Suppressor macrophage treated with lipopolysaccharide for 1 hour (primary cell): ENCODE data around the gene PSMD2.

ENCODE experiments used
- DNase-seq, 3 donors: peaks; one replicate each; pipeline ENCODE4 v3.0.0-alpha.2; 2020 to 2022

Gene PSMD2

GRCh38 chr3:184282941-184283340 lies 16.1 kb upstream of the PSMD2 start:
- DNase-seq: no peak

DNA sequence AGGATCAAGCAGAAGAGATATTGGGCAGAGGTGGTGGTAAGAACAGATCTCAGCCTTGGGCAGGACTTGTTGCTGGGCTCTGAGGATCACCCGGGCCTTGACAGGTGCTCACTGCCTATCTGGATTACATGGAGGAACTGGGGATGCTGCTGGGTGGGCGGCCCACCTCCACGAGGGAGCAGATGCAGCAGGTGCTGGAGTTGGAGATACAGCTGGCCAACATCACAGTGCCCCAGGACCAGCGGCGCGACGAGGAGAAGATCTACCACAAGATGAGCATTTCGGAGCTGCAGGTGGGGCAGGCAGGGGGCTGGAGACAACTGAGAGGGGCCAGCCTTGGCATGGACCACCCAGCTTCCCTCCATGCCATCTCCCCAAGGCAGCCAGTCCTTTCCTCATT lies 15.4 kb upstream of the PSMD2 start:
- no peak for DNase-seq

- peak; percentile 29 to 53 (median 46) for DNase-seq
Observed at GRCh38 chr3:184284696-184285095, 14.3 kb upstream of the PSMD2 start.

GRCh38 chr3:184289426-184289938 lies 9.6 kb upstream of the PSMD2 start:
- peak; percentile 55 to 73 (median 71) for DNase-seq

- DNase-seq: no peak
Observed at GRCh38 chr3:184290331-184290730, 8.7 kb upstream of the PSMD2 start.

DNA sequence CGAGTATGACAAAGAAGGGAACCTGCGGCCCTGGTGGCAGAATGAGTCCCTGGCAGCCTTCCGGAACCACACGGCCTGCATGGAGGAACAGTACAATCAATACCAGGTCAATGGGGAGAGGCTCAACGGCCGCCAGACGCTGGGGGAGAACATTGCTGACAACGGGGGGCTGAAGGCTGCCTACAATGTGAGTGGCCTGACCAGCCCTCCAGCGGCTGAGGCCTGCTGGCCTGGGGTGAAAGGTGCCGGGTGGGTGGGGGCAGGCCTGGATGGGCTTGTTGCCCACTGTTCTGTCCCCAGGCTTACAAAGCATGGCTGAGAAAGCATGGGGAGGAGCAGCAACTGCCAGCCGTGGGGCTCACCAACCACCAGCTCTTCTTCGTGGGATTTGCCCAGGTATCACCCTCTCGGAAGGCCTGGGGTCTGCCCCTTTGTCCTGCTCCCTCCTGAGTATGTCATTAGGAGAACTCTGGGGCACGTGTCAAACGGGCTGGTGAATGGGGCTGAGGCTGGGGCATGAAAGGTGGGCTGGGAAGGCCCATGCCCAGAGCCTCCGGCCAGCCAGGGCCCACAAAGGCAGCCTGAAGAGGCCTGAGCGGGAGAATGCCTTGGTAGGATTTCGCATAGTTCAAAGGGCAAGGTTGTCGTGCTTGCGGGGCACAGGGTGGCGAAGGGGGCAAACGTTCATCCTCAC lies 7.8 kb upstream of the PSMD2 start:
- DNase-seq: no peak

DNA sequence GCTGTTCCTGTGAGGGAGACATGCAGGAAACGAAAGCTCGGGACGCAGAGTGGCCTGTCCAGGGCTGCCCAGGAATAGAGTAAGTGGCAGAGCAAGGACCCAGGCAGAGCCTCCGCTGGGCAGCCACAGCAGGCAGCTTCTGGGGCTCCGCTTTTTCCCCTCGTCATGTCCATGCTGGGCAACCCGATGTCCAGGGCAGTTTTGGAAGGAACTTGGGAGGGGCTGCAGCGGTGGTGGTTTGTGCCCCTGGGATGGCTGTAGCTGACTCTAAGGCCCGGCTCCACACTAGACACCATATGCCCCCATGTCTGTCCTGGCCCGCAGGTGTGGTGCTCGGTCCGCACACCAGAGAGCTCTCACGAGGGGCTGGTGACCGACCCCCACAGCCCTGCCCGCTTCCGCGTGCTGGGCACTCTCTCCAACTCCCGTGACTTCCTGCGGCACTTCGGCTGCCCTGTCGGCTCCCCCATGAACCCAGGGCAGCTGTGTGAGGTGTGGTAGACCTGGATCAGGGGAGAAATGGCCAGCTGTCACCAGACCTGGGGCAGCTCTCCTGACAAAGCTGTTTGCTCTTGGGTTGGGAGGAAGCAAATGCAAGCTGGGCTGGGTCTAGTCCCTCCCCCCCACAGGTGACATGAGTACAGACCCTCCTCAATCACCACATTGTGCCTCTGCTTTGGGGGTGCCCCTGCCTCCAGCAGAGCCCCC lies 7.1 kb upstream of the PSMD2 start:
- DNase-seq: no peak

GRCh38 chr3:184295771-184296170 lies 3.3 kb upstream of the PSMD2 start:
- DNase-seq: no peak

GRCh38 chr3:184296616-184297015 lies 2.4 kb upstream of the PSMD2 start:
- no peak for DNase-seq

- DNase-seq: peak in 1 of 3 donors; percentile 27
Observed at GRCh38 chr3:184299488-184300377, 692 bp downstream of the PSMD2 start.

- no peak for DNase-seq
Observed at GRCh38 chr3:184300378-184300720, 1.3 kb downstream of the PSMD2 start.

DNA sequence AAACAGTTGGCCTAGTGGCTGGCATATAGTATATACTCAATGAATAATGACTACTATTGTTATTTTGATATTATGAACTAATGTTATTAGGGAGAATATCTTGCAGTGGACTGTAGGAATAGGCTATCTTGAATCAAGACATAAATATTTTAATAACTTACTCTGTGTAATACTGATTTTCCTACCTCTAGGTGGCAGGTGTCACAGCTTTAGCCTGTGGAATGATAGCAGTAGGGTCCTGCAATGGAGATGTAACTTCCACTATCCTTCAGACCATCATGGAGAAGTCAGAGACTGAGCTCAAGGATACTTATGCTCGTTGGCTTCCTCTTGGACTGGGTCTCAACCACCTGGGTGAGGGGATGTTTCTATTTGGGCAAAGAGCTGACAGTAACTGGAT lies 6.5 kb downstream of the PSMD2 start:
- DNase-seq: peak in 1 of 3 donors; percentile 34

GRCh38 chr3:184306341-184306972 lies 7.4 kb downstream of the PSMD2 start:
- DNase-seq: no peak

GRCh38 chr3:184307915-184308314 lies 8.9 kb downstream of the PSMD2 start:
- DNase-seq: no peak

- DNase-seq: no peak
Observed at GRCh38 chr3:184308744-184309143, 9.7 kb downstream of the PSMD2 start.

DNA sequence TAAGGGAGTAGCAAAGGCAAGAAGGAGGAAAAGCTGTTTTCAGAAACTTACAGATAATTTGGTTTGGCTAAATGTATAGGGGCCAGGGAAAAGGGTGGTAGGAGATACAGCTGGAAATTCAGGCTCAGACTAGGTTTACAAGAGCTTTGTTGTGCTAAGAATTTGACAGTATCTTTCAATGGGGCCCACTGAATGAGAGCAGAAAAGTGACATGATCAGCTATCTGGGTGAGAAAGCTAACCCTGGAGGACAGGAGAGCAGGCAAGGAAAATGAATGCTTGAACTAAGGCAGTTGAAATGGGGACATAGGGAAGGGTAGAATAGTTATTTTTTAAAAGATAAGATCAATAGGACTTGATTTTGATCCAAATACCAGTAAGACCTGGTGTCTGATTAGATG lies 12.6 kb downstream of the PSMD2 start:
- no peak for DNase-seq

- DNase-seq: peak; percentile 96 to 99 (median 98)
Observed at GRCh38 chr3:184314363-184314699, 15.3 kb downstream of the PSMD2 start, which contains the start of gene EIF4G1. Gene EIF4G1 (plus strand): TSS chr3:184314606. CDS start chr3:184315797, 1,191 bp downstream.

GRCh38 chr3:184314700-184315542 lies 15.9 kb downstream of the PSMD2 start:
- peak; percentile 71 to 88 (median 76) for DNase-seq

- DNase-seq: peak in 1 of 3 donors; percentile 39
Observed at GRCh38 chr3:184315543-184315867, 16.5 kb downstream of the PSMD2 start.

DNA sequence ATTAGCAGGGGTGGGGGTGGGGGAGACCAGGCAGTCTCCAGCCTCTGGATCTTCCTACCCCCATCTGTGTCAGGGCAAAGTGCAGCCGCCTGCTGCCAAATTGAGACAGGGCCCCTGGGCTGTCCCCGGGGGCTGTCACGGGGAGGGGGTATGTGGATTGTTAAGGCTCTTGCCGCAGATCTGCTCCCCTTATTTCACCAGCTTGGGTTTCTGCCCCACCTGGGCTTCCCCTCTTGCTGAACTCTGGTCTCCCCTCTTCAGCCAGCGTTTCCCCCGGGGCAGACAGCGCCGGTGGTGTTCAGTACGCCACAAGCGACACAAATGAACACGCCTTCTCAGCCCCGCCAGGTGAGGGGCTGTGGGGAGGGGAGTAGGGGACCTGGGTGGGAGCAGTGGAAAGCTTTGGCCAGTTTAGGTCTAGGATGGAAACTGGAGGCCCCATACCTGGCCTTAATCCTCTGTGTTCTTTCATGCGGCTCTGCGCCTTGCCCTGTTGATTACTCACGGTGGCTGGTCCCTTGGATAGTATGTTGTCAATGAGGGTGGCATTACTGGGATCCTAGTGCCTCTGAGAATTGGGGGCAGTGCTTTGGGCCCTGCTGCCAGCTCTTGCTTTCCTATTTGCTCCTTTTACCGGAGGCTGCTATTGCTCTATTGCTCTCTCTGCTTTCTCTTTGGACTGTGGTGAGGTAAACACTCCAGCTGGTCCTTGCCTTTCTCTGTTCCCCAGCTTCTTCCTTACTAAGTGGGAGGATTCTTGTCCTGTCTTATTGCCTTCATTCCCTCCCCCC lies 17.0 kb downstream of the PSMD2 start:
- no peak for DNase-seq

DNA sequence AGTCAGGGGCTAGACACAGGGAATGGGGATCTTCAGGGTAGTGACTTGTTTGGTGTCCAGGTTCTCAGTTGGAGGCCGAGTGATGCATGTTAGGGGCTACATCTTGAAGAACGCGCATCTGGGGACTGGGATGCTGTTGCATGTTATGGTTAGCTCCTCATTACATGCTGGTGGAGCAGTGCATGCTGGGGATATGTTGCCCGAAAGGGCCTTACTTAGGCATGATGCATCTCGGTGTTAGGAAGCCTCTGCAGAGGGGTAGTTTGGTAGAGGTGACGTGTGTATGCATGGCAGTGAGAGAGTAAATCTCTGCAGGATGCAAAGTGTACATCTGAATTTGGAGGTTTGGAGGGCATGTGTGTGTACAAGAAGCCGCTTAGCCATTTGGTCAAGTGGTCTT lies 17.8 kb downstream of the PSMD2 start:
- no peak for DNase-seq
